Glomerular visceral epithelial cell (primary cell): ENCODE measurements around the gene VAT1L.
"Not testable (repeated sequence)": the region's sequence is repeated elsewhere in the genome, so short reads cannot be mapped to it uniquely, and the experiment has no call there.

ENCODE experiments used
- DNase-seq: peaks from one replicate; pipeline ENCODE4 v3.0.0-alpha.2; 2016; ENCODE audit errors: extremely low spot score

Gene VAT1L

GRCh38 chr16:77912617-77913016 lies 124.3 kb downstream of the VAT1L start:
- no peak for DNase-seq

DNA sequence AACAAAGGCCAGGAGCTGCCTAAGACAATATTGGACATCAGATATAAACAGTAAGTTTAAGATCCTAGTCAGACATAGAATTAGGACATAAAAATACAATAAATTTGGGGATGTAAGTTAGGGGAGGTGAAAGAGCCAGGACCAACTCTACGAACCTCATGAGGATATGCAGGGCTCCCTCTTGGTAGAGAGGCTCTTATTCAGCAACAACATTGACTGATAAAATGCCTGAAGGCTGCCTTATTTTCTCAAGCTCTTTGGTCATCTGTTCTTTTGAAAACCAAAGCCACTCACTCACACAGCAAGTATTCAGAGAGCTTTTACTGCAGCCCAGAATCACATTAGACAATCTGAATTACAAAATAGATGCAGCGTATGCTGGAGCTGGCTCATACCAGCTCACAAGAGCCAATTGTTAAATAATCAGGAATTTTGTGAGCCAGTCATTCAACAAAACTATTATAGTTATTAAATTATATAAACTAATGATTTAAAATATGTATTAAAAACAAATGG lies 125.4 kb downstream of the VAT1L start:
- DNase-seq: no peak

DNA sequence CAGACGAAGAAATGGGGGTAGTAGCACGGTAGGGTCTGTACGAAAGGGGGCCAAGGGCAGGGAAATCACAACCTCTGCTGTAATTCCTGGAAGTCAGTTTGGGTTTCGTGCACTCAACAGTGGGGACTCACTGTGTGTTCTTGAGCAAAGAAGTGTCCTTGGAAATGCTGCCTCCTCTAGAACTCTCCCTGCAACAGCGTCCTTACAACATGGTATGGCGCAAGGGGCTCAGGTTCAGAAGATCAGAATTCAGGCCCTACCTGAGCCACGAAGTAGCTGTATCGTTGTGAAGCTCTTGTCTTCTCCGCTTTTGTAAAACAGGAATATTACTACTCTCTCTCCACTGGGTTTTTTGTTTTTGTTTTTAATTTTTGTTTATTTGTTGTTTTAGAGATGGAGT lies 127.7 kb downstream of the VAT1L start:
- no peak for DNase-seq

- no peak for DNase-seq
Observed at GRCh38 chr16:77917971-77918370, 129.6 kb downstream of the VAT1L start.

- DNase-seq: no peak
Observed at GRCh38 chr16:77918809-77919707, 130.7 kb downstream of the VAT1L start.

DNA sequence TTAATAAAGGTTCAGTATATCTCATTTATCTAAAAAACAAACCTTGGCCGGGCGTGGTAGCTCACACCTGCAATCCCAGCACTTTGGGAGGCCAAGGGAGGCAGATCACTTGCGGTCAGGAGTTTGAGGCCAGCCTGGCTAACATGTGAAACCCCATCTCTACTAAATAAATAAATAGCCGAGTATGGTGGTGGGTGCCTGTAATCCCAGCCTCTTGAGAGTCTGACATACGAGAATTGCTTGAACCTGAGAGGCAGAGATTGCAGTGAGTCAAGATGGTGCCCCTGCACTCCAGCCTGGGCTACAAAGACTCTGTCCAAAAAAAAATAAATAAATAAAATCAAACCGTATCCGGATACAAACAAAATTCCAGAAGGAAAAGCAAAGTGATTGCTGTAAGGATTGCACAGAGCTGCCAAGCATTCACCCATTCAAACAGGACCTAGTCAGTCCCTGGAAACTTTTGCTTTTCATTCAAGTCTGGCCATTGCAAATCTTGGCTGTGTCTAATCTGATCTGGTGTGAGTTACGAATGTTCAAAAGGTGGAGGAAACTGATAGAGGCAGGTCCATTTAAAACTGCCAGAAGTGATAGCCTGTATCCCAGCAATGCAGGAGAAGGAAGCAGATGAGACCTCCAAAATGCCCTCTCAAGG lies 131.5 kb downstream of the VAT1L start:
- no peak for DNase-seq

DNA sequence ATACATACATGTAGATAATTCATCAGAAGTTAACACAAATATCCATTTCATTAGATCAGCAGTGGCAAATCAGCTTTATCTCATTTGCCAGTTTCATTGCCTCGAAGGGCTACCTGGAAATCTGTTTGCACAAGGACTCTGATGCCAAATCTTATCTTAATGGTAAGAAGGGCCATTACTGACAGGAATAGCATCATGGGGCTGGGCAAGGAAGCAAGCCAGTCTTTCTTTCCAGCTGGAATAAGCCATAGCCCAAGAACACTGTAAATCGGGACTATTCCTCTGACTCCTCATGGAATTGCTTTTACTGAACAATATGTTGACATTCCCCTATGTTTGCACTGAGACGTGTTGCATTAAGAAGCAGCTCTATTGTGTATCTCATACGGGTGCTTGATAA lies 132.6 kb downstream of the VAT1L start:
- no peak for DNase-seq

GRCh38 chr16:77922228-77922754 lies 133.9 kb downstream of the VAT1L start:
- DNase-seq: no peak

GRCh38 chr16:77925531-77925930 lies 137.2 kb downstream of the VAT1L start:
- DNase-seq: no peak

GRCh38 chr16:77928096-77928495 lies 139.7 kb downstream of the VAT1L start:
- no peak for DNase-seq

- no peak for DNase-seq
Observed at GRCh38 chr16:77929004-77929403, 140.6 kb downstream of the VAT1L start.

GRCh38 chr16:77931058-77931457 lies 142.7 kb downstream of the VAT1L start:
- no peak for DNase-seq

- DNase-seq: no peak
Observed at GRCh38 chr16:77937473-77938149, 149.2 kb downstream of the VAT1L start.

GRCh38 chr16:77938913-77939312 lies 150.5 kb downstream of the VAT1L start:
- no peak for DNase-seq

- DNase-seq: no peak
Observed at GRCh38 chr16:77939968-77940367, 151.6 kb downstream of the VAT1L start.

GRCh38 chr16:77943801-77944200 lies 155.4 kb downstream of the VAT1L start:
- no peak for DNase-seq

GRCh38 chr16:77944631-77945030 lies 156.3 kb downstream of the VAT1L start:
- DNase-seq: no peak

- no peak for DNase-seq
Observed at GRCh38 chr16:77945126-77945525, 156.8 kb downstream of the VAT1L start.

GRCh38 chr16:77946823-77947222 lies 158.5 kb downstream of the VAT1L start:
- DNase-seq: no peak

DNA sequence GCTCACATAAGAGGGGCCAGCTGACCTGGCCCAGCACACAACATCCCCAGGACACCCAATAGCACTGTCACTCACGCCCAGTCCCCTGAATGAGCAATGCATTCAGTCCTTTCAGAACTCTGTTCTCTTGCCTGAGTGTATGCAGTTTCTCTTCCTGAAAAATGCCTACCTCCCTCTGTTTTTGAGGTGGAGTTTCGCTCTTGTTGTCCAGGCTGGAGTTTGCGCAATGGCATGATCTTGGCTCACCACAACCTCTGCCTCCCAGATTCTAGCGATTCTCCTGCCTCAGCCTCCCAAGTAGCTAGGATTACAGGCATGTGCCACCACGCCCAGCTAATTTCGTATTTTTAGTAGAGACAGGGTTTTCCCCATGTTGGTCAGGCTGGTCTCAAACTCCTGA lies 159.2 kb downstream of the VAT1L start:
- DNase-seq: not testable (repeated sequence)

DNA sequence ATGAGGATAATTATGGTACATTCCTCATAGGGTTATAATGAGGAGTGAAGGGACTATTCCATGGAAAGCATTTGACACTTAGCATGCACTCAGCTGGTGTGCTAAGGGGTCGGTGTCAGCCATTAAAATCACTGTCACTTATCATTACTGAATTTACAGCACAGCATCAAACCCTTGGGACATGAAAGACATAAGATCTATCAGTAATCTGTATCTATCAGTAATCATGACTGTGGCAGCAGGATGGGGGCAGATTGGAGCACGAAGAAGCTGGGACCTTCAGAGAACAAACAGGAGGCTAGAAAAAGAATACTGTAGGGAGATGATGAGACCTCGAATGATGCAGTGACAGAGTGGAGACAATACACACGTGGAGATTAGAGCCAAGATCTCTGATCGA lies 160.5 kb downstream of the VAT1L start:
- no peak for DNase-seq

DNA sequence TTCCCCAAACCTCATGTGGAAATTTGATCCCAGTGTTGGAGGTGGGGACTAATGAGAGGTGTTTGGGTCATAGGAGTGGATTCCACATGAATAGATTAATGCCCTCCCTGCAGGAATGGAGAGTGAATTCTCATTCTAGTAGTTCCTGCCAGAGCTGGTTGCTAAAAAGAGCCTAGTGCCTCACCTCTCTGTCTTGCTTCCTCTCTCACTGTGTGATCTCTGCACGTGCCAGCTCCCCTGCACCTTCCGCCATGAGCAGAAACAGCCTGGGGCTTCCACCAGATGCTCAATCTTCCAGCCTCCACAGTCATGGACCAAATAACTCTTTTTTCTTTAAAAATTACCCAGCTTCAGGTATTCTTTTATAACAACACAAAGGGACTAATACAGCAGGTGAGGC lies 161.1 kb downstream of the VAT1L start:
- no peak for DNase-seq
